HG03558 (cell line): ENCODE measurements around the gene PAX2.

ENCODE experiments used
- ATAC-seq: cut with Tn5 transposase; IDR thresholded peaks from one replicate; pipeline ENCODE4 v1.9.1; 2021; ENCODE audit warnings: moderate number of reproducible peaks; ENCODE audit not compliant: unreplicated experiment; ENCODE audit errors: extremely low read depth

The PAX2 gene

GRCh38 chr10:100723770-100724530 lies 21.4 kb upstream of the PAX2 start:
- ATAC-seq, result no peak

- no peak for ATAC-seq
These were observed 20.8 kb upstream of the PAX2 start for GRCh38 chr10:100724531-100725027.

GRCh38 chr10:100725071-100725471 lies 20.3 kb upstream of the PAX2 start:
- no peak for ATAC-seq

- no peak for ATAC-seq
These were observed 19.4 kb upstream of the PAX2 start for GRCh38 chr10:100725869-100726426.

- no peak for ATAC-seq
These were observed 17.6 kb upstream of the PAX2 start for GRCh38 chr10:100727808-100728207.

DNA sequence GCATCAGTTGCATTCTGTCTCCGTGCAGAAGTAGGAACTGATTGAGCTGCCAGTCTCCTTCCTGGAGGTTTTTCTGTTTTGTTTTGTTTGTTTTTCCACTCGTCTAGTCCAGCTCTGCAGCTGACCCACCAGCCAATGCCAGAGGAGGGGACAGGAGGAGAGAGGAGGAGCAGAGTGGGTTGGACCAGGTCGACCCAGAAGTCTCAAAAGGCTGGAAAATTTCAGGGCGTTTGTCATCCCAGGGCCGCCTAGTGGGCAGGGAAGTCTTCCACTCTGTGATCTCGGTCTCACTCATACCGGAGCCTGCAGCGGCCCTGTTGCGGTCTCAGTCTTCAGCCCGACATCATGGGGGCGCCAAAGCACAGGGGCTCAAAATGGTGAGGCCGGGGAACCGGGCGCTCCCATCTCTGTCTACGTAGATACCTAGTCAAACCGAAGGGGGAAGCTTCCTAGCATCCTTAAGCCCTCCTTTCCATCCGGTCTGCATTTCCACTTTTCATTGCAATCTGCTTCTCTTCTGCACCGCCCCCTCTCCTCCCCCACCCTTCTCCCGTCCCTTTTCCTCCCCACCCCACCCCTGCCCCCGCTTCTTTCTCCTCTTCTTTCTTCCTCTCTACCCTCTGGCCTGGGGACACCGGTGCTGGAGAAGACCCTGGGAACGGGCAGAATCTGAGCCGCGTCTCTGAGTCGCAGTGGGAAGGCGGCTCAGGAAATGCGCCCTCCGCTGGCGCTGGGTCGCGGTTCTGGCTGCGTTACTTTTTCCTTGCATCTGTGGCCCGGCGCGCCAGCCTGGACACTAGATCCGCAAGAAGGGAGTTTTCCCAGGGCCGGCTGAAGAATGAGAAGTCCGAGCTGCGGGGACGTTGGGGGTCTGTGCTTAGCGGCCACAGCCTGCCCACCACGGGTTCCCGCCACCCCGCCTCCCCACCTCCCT lies 16.2 kb upstream of the PAX2 start:
- ATAC-seq, result no peak

- no peak for ATAC-seq
These were observed 15.3 kb upstream of the PAX2 start for GRCh38 chr10:100729862-100730724.

- no peak for ATAC-seq
These were observed 14.5 kb upstream of the PAX2 start for GRCh38 chr10:100730725-100731406.

GRCh38 chr10:100731407-100732240 lies 13.8 kb upstream of the PAX2 start:
- no peak for ATAC-seq

GRCh38 chr10:100732241-100732596 lies 13.2 kb upstream of the PAX2 start:
- no peak for ATAC-seq

DNA sequence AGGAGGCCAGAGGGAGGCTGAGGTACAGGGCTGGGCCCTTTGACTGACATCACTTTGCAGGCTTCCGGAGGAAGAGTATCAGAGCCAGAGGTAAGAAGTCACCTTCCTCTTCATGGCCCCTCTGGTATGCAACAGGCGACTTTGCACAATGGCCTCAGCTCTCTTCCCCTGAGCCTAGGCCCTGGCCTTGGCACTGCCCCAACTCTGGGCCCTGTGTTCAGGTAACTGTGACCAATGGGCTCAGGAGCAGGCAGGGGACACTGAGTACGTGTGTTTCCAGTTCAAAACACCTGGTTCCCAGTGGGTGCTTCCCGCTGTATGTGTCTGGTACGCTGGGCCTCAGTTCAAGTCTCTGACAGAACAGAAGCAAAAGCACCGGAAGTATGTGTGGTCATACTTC lies 12.1 kb upstream of the PAX2 start:
- no peak for ATAC-seq

DNA sequence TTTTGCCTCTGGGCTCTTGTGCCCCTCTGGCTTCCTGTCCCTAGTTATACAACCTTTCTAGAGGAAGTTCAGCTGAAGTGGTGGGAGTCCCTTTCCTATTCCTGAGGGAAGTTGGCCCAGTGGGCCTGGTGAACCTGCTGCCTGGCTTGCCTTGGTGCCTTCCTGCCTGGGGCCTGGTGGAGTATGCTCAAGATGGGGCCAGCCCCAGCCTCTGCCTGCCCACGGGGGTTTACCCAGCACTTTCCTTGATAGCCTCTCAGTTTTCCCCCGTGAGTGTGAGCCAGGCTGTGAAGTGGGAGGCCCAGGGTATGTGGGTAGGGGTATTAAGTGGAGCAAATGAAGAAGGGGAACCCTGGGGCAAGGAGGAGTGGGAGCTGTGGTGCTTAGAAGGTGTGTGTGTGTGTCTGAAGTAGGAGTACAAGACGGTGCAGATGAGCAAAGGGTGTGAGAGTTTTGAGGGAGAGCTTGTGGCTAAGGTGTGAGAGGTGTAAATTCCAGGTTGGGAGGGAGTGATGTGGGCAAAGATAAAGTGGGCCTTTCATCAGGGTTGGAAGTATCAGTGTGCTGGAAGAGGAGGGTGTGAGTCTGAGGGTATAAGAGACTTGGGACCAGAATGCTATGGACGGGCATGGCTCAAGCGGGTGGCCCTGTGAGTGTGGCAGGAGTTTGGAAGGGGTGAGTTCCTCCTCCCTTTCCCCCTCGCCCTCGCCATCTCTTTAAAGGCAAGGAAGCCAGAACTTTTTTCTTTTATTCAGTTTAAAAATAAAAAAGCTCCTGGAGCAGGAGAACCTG lies 10.9 kb upstream of the PAX2 start:
- no peak for ATAC-seq

- no peak for ATAC-seq
These were observed 10.4 kb upstream of the PAX2 start for GRCh38 chr10:100735087-100735336.

GRCh38 chr10:100735337-100736143 lies 9.8 kb upstream of the PAX2 start:
- no peak for ATAC-seq

- no peak for ATAC-seq
These were observed 9.1 kb upstream of the PAX2 start for GRCh38 chr10:100736144-100736808.

- no peak for ATAC-seq
These were observed 8.5 kb upstream of the PAX2 start for GRCh38 chr10:100736809-100737354.
